Activated T-cell treated with anti-CD3 and anti-CD28 coated beads for 24 hours (primary cell): Measurements from ENCODE around the gene SERGEF.

Experiments used
- DNase-seq: peaks from one replicate; pipeline ENCODE4 v3.0.0-alpha.2; 2020; ENCODE audit warnings: low read depth

SERGEF gene

GRCh38 chr11:18012906-18013781 lies at the start of gene SERGEF:
Gene SERGEF (minus strand): TSS chr11:18013047. CDS start chr11:18013010, 37 bp downstream.
- DNase-seq = peak; percentile 91

GRCh38 chr11:18061351-18061750 lies 48.5 kb upstream of the SERGEF start:
- DNase-seq = no peak

GRCh38 chr11:18056561-18057181 lies 43.8 kb upstream of the SERGEF start:
- DNase-seq = no peak

- DNase-seq = no peak
These were observed 41.8 kb upstream of the SERGEF start for GRCh38 chr11:18054511-18055103.

- DNase-seq = no peak
These were observed 38.0 kb upstream of the SERGEF start for GRCh38 chr11:18050848-18051247.

GRCh38 chr11:18046116-18046777 lies 33.4 kb upstream of the SERGEF start, which contains the start of gene TPH1:
Gene TPH1 (minus strand): TSS chr11:18046269. CDS start chr11:18040762, 5,507 bp downstream.
- no peak for DNase-seq

- DNase-seq = no peak
These were observed 23.6 kb upstream of the SERGEF start for GRCh38 chr11:18036456-18036855.

- DNase-seq = no peak
These were observed 14.6 kb upstream of the SERGEF start for GRCh38 chr11:18027475-18027874.

- DNase-seq = no peak
These were observed 9.6 kb upstream of the SERGEF start for GRCh38 chr11:18022419-18022818.

GRCh38 chr11:18019650-18020049 lies 6.8 kb upstream of the SERGEF start:
- no peak for DNase-seq

- DNase-seq = no peak
These were observed 3.9 kb upstream of the SERGEF start for GRCh38 chr11:18016789-18017188.

- no peak for DNase-seq
These were observed 2.0 kb upstream of the SERGEF start for GRCh38 chr11:18014876-18015275.

GRCh38 chr11:18013790-18014507 lies 1.1 kb upstream of the SERGEF start:
- DNase-seq = no peak

- DNase-seq = no peak
These were observed 533 bp downstream of the SERGEF start for GRCh38 chr11:18012122-18012905.

- no peak for DNase-seq
These were observed 1.2 kb downstream of the SERGEF start for GRCh38 chr11:18011633-18012032.

- no peak for DNase-seq
These were observed 1.8 kb downstream of the SERGEF start for GRCh38 chr11:18010977-18011586.

GRCh38 chr11:18010121-18010670 lies 2.7 kb downstream of the SERGEF start:
- DNase-seq = no peak

GRCh38 chr11:18005376-18006129 lies 7.3 kb downstream of the SERGEF start:
- DNase-seq = no peak

GRCh38 chr11:18001191-18001590 lies 11.7 kb downstream of the SERGEF start:
- no peak for DNase-seq
